Middle frontal gyrus (tissue), 1 donor: ENCODE data around the gene STX18.
A peak's percentile ranks its signal among the peaks of the same experiment; 100 is the strongest.
"Not testable (repeated sequence)": the region's sequence is repeated elsewhere in the genome, so short reads cannot be mapped to it uniquely, and the experiment has no call there.

Experiments used
- DNase-seq: peaks from one replicate; pipeline ENCODE4 v3.0.0-alpha.2; 2015; ENCODE audit warnings: low spot score; ENCODE audit errors: extremely low spot score

The STX18 gene

GRCh38 chr4:4480685-4481398, 61.0 kb downstream of the STX18 start:
- DNase-seq, result peak; percentile 77

- DNase-seq, result no peak
Observed at GRCh38 chr4:4480205-4480604, 61.6 kb downstream of the STX18 start.

- DNase-seq, result no peak
Observed at GRCh38 chr4:4479366-4479765, 62.5 kb downstream of the STX18 start.

- DNase-seq, result no peak
Observed at GRCh38 chr4:4477796-4478195, 64.1 kb downstream of the STX18 start.

GRCh38 chr4:4477391-4477790, 64.5 kb downstream of the STX18 start:
- no peak for DNase-seq

GRCh38 chr4:4474476-4474875, 67.4 kb downstream of the STX18 start:
- DNase-seq, result no peak

GRCh38 chr4:4472344-4472958, 69.4 kb downstream of the STX18 start:
- DNase-seq, result no peak

- no peak for DNase-seq
Observed at GRCh38 chr4:4471195-4471594, 70.7 kb downstream of the STX18 start.

GRCh38 chr4:4470208-4470607, 71.6 kb downstream of the STX18 start:
- no peak for DNase-seq

GRCh38 chr4:4465238-4465637, 76.6 kb downstream of the STX18 start:
- not testable (repeated sequence) for DNase-seq

- DNase-seq, result no peak
Observed at GRCh38 chr4:4462970-4463369, 78.9 kb downstream of the STX18 start.

GRCh38 chr4:4461850-4462249, 80.0 kb downstream of the STX18 start:
- DNase-seq, result no peak

- DNase-seq, result no peak
Observed at GRCh38 chr4:4461178-4461577, 80.7 kb downstream of the STX18 start.

- DNase-seq, result no peak
Observed at GRCh38 chr4:4460759-4461158, 81.1 kb downstream of the STX18 start.

GRCh38 chr4:4459181-4459580, 82.7 kb downstream of the STX18 start:
- DNase-seq, result no peak

- DNase-seq, result no peak
Observed at GRCh38 chr4:4457803-4458553, 83.9 kb downstream of the STX18 start.

GRCh38 chr4:4456816-4457578, 84.9 kb downstream of the STX18 start:
- no peak for DNase-seq

GRCh38 chr4:4456351-4456750, 85.5 kb downstream of the STX18 start:
- no peak for DNase-seq

GRCh38 chr4:4455210-4455865, 86.5 kb downstream of the STX18 start:
- DNase-seq, result no peak

- no peak for DNase-seq
Observed at GRCh38 chr4:4446434-4446833, 95.4 kb downstream of the STX18 start.

- DNase-seq, result no peak
Observed at GRCh38 chr4:4443821-4444220, 98.0 kb downstream of the STX18 start.
